Thymus (tissue), 11 donors: ENCODE data around the gene SGK1. TPM values are rescaled to one million over a fixed set of nuclear protein-coding genes. Genes with fewer than 3 reads are reported as not detected.
"Not testable (repeated sequence)": the region's sequence is repeated elsewhere in the genome, so short reads cannot be mapped to it uniquely, and the experiment has no call there.

Experiments used
- DNase-seq, 9 donors: peaks; one replicate each; pipeline ENCODE4 v3.0.0-alpha.2; 2013; ENCODE audit warnings: low spot score in 9 of 9, low read depth in 6 of 9, missing footprints in 1 of 9
- H3K27ac ChIP-seq, 2 donors: one replicate each; pipeline ENCODE4 v1.5.1; 2013; ENCODE audit warnings: control low read depth in 1 of 2, low read depth in 1 of 2, low read length in 1 of 2, mild to moderate bottlenecking in 1 of 2, moderate library complexity in 1 of 2
- H3K27me3 ChIP-seq, 2 donors: one replicate each; pipeline ENCODE4 v1.5.1; 2013; ENCODE audit warnings: low read length in 1 of 2; ENCODE audit not compliant: control insufficient read depth in 2 of 2, insufficient read depth in 1 of 2
- H3K36me3 ChIP-seq, 2 donors: one replicate each; pipeline ENCODE4 v1.5.1; 2013; ENCODE audit warnings: low read length in 1 of 2, mild to moderate bottlenecking in 1 of 2, moderate library complexity in 1 of 2; ENCODE audit not compliant: control insufficient read depth in 2 of 2, insufficient read depth in 2 of 2
- H3K4me1 ChIP-seq, 2 donors: one replicate each; pipeline ENCODE4 v1.5.1; 2013; ENCODE audit warnings: low read length in 2 of 2; ENCODE audit not compliant: control insufficient read depth in 2 of 2, insufficient read depth in 2 of 2
- H3K4me3 ChIP-seq, 2 donors: one replicate each; pipeline ENCODE4 v1.5.1; 2013; ENCODE audit warnings: low read length in 2 of 2, control low read depth in 1 of 2, mild to moderate bottlenecking in 1 of 2
- H3K9me3 ChIP-seq, 2 donors: one replicate each; pipeline ENCODE4 v1.5.1; 2013; ENCODE audit warnings: low read length in 1 of 2, mild to moderate bottlenecking in 1 of 2; ENCODE audit not compliant: control insufficient read depth in 2 of 2, insufficient read depth in 1 of 2
- whole genome bisulfite sequencing: extraction: QIAGEN DNeasy Blood & Tissue Kit; methylation state at CpG from one replicate; pipeline ENCODE4 v1.1.7; 2013; 5-methylcytosine and 5-hydroxymethylcytosine counted together
- polyA plus RNA-seq: library from polyadenylated mRNA; stranded (reverse); fragments of 200-250 nt; gene quantifications from one replicate; pipeline ENCODE4 v1.2.3, GENCODE V29; 2013
- total RNA-seq: library from RNA; stranded (reverse); fragments of 120-200 nt; gene quantifications from one replicate; pipeline ENCODE4 v1.2.4, GENCODE V29; 2013
- donor health status: healthy.

Gene SGK1
- total and polyA plus RNA-seq, 2 donors: 44.8 to 183 TPM

- peaks cover 23 to 35% of the 10 kb centered on the region in 2 donors for H3K4me1 ChIP-seq
- 98% methylated on average over 2 of the region's 2 CpGs for whole genome bisulfite sequencing
- no peaks in the 10 kb centered on the region for H3K27me3 ChIP-seq
- H3K27ac ChIP-seq: peak overlapping the region in 1 of 2 donors; percentile 70
- no peaks in the 10 kb centered on the region for H3K36me3 ChIP-seq
- H3K9me3 ChIP-seq: no peaks in the 10 kb centered on the region
- no peak overlapping the region for H3K4me3 ChIP-seq
- peak in 3 of 9 donors; percentile 27 to 64 (median 33) for DNase-seq
These were observed 13.3 kb upstream of the SGK1 start for GRCh38 chr6:134331256-134331655.

GRCh38 chr6:134330555-134330954, 12.6 kb upstream of the SGK1 start:
- no peak for DNase-seq
- H3K4me1 ChIP-seq: peaks cover 23 to 35% of the 10 kb centered on the region in 2 donors
- peaks cover 0 to 1% of the 10 kb centered on the region in 2 donors for H3K9me3 ChIP-seq
- no peaks in the 10 kb centered on the region for H3K27me3 ChIP-seq
- 97% methylated on average over 1 of the region's 1 CpG for WGBS
- no peaks in the 10 kb centered on the region for H3K36me3 ChIP-seq
- H3K4me3 ChIP-seq: no peak overlapping the region
- peak overlapping the region in 1 of 2 donors; percentile 70 for H3K27ac ChIP-seq

- Histone ChIP-seq H3K27ac (no peak overlapping the region), H3K27me3 (no peaks in the 10 kb centered on the region), H3K4me1 (peaks cover 17 to 28% of the 10 kb centered on the region in 2 donors), H3K36me3 (no peaks in the 10 kb centered on the region), H3K4me3 (no peak overlapping the region), H3K9me3 (peaks cover 0 to 1% of the 10 kb centered on the region in 2 donors)
- no peak for DNase-seq
- 49% methylated on average over 2 of the region's 2 CpGs for WGBS
These were observed 10.9 kb upstream of the SGK1 start for GRCh38 chr6:134328792-134329191.

- H3K9me3 ChIP-seq: peaks cover 0 to 1% of the 10 kb centered on the region in 2 donors
- H3K27me3 ChIP-seq: no peaks in the 10 kb centered on the region
- no peak for DNase-seq
- H3K4me3 ChIP-seq: no peak overlapping the region
- H3K36me3 ChIP-seq: no peaks in the 10 kb centered on the region
- H3K27ac ChIP-seq: no peak overlapping the region
- WGBS: over 99% methylated on average over 2 of the region's 2 CpGs
- peaks cover 11 to 22% of the 10 kb centered on the region in 2 donors for H3K4me1 ChIP-seq
These were observed 10.2 kb upstream of the SGK1 start for GRCh38 chr6:134328138-134328537.

GRCh38 chr6:134326192-134326591, 8.3 kb upstream of the SGK1 start:
- not testable (repeated sequence) for H3K27me3 ChIP-seq, H3K27ac ChIP-seq, H3K4me1 ChIP-seq, DNase-seq, H3K36me3 ChIP-seq, H3K9me3 ChIP-seq, H3K4me3 ChIP-seq
- WGBS: 97% methylated on average over 4 of the region's 4 CpGs

- Histone ChIP-seq H3K36me3 (no peaks in the 10 kb centered on the region), H3K27me3 (no peaks in the 10 kb centered on the region), H3K27ac (no peak overlapping the region), H3K4me1 (no peaks in the 10 kb centered on the region), H3K4me3 (no peak overlapping the region), H3K9me3 (peaks cover 0 to 1% of the 10 kb centered on the region in 2 donors)
- WGBS: 97% methylated on average over 4 of the region's 4 CpGs
- DNase-seq: no peak
These were observed 6.9 kb upstream of the SGK1 start for GRCh38 chr6:134324766-134325165.

- no peak for DNase-seq
- no peaks in the 10 kb centered on the region for H3K36me3 ChIP-seq
- H3K9me3 ChIP-seq: peaks cover 0 to 1% of the 10 kb centered on the region in 2 donors
- H3K27me3 ChIP-seq: no peaks in the 10 kb centered on the region
- WGBS: 78% methylated on average over 5 of the region's 5 CpGs
- no peak overlapping the region for H3K4me3 ChIP-seq
- no peaks in the 10 kb centered on the region for H3K4me1 ChIP-seq
- no peak overlapping the region for H3K27ac ChIP-seq
These were observed 6.2 kb upstream of the SGK1 start for GRCh38 chr6:134324141-134324540.

- Histone ChIP-seq H3K27ac (no peak overlapping the region), H3K36me3 (no peaks in the 10 kb centered on the region), H3K27me3 (peaks cover 0 to 2% of the 10 kb centered on the region in 2 donors), H3K4me1 (no peaks in the 10 kb centered on the region), H3K4me3 (no peak overlapping the region), H3K9me3 (peaks cover 0 to 1% of the 10 kb centered on the region in 2 donors)
- WGBS: 94% methylated on average over 2 of the region's 2 CpGs
- DNase-seq: no peak
These were observed 5.8 kb upstream of the SGK1 start for GRCh38 chr6:134323698-134324097.

- peaks cover 0 to 3% of the 10 kb centered on the region in 2 donors for H3K27me3 ChIP-seq
- H3K27ac ChIP-seq: no peak overlapping the region
- H3K36me3 ChIP-seq: no peaks in the 10 kb centered on the region
- DNase-seq: no peak
- no peak overlapping the region for H3K4me3 ChIP-seq
- H3K4me1 ChIP-seq: no peaks in the 10 kb centered on the region
- H3K9me3 ChIP-seq: peaks cover 0 to 1% of the 10 kb centered on the region in 2 donors
- 99% methylated on average over 1 of the region's 1 CpG for WGBS
These were observed 5.4 kb upstream of the SGK1 start for GRCh38 chr6:134323294-134323693.

GRCh38 chr6:134322216-134322615, 4.3 kb upstream of the SGK1 start:
- H3K36me3 ChIP-seq: no peaks in the 10 kb centered on the region
- peaks cover 0 to 8% of the 10 kb centered on the region in 2 donors for H3K4me1 ChIP-seq
- peaks cover 0 to 1% of the 10 kb centered on the region in 2 donors for H3K9me3 ChIP-seq
- no peak overlapping the region for H3K27ac ChIP-seq
- no peak for DNase-seq
- no peak overlapping the region for H3K4me3 ChIP-seq
- WGBS: 95% methylated on average over 2 of the region's 2 CpGs
- peaks cover 2 to 14% of the 10 kb centered on the region in 2 donors for H3K27me3 ChIP-seq
